GM19328 (cell line): ENCODE measurements around the gene ERCC6.

Experiments used
- ATAC-seq: cut with Tn5 transposase; IDR thresholded peaks from one replicate; pipeline ENCODE4 v1.9.1; 2021; ENCODE audit warnings: mild to moderate bottlenecking, moderate library complexity; ENCODE audit not compliant: unreplicated experiment

The ERCC6 gene

DNA sequence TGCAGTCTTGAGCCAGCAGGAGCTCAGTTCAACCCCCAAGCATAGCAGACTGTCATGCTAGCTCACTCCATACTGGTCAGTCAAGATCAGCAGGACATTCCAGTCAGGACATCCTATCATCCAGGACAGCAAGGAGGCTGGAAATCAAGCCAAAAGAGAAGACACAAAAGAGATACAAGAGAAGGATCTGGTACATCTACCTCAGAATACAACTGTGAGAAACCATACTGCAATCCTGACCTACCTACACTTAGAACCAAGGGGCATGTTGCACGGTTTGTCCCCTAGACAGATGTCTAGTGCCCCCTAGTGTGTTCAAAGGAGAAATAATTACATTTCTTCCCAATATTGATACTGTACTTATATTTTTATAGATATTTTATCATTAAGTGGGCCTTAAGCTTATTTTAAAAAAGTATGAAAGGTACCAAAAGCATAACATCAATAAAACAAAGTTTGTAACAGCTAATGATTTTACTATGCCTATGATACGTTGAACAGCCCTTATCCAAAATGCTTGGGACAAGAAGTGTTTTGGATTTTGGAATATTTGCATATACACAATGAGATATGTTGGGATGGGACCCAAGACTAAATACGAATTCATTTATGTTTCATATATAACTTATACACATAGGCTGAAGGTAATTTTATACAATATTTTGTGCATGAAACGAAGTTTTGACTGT is 26.7 kb downstream of the ERCC6 start:
- no peak for ATAC-seq

DNA sequence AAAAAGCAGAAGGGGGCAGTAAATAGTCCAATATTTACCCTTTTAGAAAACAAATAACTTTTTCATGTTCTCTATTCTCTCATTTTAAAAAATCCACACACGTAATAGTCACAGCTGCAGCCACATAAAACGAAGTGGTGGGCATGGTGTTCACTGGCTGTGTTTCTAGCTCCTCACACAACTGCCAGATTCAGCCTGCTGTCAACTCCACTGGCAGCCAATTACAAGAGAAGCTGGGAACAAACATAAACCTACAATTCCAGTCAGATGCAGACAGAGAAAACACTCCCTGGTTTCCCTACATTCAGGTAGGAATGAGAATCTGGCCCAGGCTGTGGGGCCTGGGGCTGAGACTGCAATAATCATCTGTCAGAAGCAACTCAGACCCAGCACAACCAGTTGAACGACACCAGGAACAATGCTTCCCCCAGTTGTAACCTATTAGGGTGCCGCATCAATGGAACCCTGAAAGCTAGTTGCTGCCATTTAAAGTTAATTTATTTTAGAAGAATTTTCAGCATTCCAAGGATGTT is 29.1 kb downstream of the ERCC6 start:
- ATAC-seq: no peak

DNA sequence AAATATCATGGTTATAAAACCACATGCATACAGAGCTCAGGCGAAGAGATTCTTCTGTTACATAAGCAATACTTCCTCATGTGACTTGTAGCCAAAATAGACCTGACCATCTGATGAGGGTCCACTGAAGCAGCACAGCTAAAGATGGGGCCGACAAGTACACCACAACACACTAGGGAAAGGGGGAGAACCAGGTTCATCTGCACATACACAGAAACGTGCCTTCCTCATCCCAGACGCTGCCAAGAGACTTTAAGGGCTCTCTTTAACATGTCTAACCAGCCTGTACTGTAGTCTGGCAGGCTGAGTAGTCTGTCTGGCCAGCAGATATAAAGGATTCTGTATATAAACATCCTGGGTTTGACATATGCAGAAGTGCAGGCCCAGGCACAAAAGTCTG is 30.3 kb downstream of the ERCC6 start:
- ATAC-seq: no peak

DNA sequence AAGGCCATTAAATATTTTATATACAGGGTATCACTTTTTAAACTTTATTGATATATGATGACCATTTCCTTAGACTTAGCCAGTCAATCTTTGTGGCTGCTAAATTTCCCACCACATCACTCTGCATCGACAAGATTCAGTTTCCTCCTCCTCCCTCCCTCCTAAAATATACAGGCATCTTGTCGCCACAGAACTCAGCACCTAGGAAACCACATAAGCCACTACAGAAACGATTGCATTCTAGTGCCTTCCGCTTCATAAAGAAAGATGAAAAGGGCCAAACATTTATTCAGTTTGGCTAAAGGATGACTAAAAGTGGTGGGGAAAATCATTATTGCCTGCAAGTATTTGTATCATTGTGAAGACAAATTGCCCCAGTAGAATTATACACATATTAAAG is 30.7 kb downstream of the ERCC6 start:
- no peak for ATAC-seq

DNA sequence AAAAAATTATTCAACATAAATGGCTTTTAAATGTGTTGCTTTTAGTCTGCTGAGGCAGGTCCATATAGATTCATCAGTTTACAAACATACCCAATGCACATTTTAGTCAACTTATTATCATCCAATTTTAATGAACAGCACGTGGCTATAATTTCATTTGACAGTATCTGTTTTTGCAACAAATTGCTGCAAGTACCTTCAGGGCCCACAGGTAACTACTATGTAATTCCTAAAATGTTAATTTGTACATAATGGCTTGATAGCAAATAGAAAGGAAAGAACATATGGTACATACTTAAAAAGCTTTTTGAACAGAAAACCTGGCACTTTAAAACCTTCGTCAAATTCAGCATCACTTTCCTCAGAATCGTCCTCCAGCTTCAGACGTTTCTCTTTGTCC is 33.3 kb downstream of the ERCC6 start:
- ATAC-seq: no peak

DNA sequence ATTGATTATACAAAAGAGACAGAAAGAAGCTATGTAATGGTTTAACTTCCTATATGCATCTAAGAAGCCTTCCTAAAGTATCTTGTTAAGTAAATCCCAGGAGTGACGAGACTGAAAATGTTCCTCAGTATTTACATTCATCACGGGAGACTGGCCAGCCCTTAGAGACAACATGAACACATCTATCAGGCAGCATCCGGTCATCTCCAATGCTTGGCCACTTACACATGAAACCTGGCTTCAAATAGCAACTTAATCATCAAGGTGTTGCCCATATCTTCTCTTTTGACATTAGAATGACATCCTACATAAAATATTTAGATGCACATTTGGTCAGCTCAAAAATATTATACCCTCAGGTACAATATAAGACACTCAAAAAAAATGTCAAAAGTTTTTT is 33.8 kb downstream of the ERCC6 start:
- no peak for ATAC-seq

DNA sequence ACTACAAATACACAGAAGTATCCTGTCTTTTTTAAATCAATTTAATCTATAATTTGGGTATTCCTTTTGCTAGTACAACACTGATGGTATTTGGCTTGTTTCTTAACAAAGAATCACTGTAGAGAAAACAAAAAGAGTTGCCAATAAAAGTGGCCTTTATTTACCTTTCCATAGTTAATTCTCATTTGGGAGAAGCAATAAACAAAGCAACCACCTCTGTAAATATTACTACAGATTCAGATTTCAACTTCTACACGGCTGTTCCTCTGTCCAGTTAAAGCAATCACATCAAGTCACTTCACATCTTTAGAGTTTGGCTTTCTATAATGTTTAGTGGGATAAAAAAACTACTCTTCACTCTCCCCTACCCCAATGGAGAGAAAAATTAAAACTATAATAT is 34.4 kb downstream of the ERCC6 start:
- ATAC-seq: no peak

DNA sequence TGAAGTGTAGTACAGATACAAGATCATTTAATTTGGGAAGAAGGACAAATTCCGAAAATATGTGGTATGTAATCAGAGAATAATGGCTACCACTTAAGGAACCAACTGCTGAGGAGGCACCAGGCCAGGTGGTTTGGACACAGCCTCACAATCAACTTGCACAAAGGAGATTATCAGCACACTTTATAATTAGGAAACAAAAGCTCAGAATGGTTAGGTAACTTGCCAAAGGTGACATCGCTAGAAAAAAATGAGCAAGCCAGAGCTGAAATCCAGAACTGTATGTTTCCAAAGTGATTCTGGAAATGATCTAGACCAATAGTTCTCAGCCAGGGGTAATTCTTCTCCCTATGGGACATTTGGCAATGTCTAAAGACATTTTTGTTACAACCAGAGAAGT is 36.6 kb downstream of the ERCC6 start:
- no peak for ATAC-seq

DNA sequence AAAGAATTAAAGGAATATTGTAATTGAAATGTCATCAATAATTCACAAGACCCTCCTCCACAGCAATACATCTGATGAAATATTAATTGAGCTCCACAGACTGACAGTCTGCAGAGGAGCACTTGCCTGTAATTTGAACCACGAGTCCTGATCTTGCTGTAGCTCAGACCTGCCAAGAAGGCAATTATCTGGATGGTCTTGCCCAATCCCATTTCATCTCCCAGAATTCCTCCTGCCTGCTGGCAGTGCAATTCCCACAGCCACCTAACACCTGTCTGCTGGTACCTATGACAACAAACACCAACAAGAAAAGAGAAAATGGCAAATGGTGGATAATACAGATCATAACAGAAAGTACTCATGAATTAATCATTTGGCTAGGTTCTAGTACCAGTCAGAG is 38.5 kb downstream of the ERCC6 start:
- no peak for ATAC-seq

DNA sequence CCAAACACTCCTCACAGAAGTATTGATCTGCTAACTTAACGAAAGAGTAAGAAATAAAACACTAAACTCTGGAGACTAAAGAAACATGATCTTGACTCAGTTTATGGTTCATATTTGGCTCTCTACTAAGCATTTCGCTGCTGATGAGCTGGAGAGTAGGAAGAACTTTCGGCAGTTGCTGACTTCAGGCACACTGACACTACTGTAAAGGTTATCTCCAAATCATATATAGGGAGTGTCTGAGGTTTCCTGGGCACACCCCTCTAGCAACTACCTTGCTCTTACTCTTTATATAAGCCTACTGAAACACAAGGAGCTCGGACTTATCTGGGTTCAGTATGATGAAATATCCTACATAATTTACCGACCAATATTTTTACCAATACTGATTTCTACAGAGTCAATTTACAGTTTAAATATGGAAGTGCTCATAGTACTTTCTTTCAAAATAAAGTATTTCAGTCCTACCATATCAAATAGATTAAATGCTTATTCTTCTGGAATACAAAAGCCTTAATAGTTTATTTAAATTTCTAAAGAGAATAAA is 39.5 kb downstream of the ERCC6 start:
- ATAC-seq: no peak

DNA sequence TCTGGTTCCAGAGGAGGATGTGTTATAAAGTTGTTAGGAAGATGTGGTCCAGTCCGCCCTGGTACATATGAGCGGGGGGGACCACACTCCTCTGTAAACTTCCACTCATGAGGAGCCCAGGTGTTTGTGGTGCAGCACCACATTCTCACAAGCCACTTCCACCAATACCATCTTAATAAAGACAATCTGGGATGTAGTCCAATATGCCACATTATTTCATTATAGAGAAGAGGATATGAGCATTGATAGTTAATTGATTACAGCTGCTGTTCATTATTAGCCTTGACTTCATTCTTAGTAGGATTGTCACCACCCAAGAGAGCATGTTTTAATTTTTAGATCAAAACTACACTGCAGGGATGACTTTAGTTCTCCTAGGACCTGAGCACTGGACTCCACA is 40.5 kb downstream of the ERCC6 start:
- no peak for ATAC-seq

DNA sequence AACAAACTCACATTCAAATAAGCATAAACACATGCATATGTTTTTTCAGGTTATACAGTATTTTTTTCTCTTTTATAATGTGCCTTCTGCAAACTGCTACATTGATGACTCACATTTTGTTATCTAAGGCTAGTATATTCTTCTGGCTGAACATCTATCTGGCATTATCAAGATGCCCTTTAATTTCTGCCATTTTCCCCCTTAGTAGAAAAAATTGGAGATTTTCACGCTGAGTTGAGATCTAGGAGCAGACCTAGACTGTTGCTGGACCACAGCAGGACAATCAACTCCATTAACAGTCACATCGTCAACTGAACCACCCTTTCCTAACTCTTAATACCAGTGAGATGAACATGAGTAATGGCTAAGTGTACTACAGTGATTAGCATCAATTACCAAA is 41.6 kb downstream of the ERCC6 start:
- ATAC-seq: no peak

DNA sequence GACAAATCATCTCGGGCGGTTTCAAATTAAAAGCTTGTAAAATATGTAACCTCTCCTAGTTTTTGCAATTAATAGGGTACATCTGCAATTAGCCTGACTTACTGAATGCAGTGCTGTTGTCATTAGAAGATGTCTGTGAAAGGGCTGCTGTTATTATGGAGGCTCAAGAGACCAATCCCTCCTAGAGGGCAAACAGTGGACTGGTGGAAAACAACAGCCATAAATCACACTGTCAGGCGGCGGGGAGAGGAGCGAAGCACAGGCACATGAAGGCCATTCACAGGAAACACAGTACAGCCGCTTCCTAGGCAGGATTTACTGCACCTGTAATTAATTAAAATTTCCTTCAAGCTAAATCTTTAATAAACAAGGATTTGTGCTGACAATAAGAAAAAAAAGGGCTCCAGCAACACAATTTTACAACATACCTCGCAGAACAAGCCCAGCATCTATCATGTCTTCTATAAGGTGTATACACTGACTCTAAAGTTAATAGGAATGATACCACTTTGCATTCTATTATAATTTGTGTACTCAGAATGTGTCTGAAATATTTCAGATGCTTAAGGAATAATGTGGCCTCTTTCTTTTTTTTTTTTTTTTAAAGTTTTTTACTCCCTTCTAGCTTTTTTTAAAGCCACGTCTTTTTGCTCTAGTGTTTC is 50.7 kb downstream of the ERCC6 start:
- ATAC-seq: no peak

DNA sequence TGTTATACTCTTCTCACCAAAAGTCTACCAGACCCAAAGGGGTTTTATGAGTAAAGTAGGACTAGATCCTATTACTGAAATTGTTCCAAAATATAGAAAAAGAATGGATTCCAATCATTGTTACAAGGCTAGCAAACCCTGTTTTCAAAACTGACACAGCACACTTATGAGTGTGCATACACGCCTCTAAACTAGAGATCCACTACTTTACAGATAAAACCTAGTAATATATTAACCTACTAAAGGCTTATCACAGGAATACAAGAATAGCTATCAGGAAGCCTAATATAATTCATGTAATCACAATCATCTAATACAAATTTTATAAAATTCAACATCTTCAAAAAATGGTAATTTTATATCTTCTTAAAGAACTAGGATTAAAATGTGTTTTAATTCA is 52.2 kb downstream of the ERCC6 start:
- no peak for ATAC-seq

DNA sequence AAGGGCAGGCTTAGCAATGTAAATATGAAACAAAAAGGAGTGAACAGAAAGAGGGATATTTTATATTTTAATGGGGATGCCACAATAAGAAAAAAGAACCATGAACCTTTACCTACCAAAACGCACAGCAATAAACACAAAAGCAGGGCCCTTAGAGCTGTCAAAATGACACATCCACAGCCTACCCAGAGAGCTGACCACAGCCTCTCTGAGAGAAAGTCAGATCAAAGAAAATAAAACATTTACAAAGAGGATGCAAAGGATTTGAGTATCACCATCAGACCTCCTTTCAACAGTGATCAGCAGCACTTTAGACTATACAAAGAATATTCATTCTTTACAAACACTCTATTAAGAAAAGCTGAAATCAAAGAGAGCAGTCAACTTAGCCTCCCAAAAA is 52.9 kb downstream of the ERCC6 start:
- ATAC-seq: no peak

DNA sequence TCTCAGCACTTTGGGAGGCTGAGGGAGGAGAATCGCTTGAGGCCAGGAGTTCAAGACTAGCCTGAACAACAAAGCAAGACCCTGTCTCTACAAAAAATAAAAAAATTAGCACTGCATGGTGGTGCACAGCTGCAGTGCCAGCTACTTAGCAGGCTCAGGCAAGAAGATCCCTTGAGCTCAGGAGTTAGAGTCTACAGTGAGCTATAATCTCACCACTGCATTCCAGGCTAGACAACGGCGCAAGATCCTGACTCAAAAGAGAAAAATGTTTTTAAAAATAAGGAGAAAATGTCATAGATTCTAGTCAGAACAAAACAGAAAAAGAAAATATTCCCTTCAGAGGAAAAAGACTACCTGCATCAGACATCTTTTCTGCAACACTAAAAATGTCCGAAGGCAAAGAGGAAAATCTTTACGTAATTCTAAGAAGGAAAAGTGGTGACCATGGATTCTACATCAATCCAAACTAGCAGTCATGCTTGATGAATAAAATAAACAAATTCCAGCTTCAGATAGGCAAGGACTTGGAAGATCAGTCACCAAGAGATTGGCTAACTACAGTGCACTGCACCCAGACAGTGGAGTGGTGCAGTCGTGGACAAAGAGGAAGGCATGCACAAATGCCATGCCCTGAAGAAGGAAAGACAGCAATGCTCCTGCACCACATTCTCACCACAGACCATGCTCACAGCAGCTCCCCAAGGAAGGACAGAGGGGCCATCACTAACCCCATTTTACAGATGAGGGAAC is 54.3 kb downstream of the ERCC6 start:
- no peak for ATAC-seq

DNA sequence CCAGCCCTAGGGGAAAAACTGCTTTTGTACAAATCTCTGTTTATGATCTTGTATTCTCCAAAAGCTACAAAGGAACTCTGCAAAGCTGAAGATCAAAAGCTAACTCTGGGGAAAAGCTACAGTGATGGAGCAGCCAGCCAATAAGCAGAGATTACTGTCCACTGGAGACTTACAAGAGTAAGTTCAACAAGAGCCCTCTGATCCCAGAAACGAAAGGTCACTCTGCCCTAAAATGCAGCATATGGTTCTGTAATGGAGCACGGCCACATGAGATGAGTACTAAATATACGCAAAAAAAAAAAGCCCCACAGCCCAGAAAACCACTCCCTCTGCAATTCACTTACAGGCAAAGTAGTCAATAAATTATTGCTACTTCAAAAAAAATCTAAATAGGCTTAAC is 60.1 kb downstream of the ERCC6 start:
- no peak for ATAC-seq

DNA sequence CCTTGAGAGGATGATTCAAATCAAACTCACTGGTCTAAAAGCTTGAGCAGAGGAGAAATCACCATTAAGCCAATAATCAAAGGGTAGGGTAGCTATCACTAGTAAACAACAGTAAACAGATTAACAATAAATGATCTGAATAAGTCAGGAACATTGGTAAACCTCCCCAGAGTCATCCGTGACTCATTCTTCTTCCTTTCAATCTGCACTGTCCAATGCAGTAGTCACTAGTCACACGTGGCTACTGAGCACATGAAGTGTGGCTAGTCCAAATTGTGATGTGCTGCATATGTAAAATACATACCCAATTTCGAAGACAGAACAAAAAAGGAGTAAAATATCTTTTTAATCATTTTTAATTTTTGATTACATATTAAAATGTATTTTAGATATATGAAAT is 64.0 kb downstream of the ERCC6 start:
- ATAC-seq: no peak

DNA sequence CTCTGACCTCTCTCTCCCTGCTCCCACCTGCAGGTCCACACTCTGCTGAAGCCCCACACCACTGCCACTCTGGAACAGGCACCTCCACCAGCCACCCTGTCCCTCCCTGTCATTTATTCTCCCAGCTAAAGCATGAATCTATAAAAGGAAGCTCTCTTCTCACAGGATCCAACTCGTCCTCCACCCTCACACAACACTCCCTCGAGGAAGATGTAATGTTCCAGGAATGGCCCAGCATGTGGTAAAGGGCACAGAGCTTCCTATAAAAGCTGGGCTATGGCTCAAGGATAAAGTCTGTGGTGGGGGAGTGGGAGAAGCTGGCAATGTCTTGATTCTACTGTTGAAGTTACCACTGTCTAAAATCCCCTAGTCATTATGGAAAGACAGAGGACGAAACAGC is 67.4 kb downstream of the ERCC6 start:
- ATAC-seq: no peak

DNA sequence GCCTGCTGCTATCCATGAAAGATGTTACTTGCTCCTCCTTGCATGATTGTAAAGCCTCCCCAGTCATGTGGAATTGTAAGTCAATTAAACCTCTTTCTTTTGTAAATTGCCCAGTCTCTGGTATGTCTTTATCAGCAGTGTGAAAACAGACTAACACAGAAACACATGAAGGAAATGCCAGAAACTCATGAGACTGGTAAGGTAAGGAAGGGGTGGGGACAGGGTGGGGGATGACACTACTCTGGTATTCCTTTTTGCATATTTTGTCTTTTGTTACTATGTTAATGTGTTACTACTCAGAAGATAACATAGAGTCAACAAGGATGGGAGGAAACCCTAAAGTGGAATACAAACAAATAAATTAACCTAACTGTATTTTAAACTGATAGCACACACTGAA is 73.2 kb downstream of the ERCC6 start:
- ATAC-seq: no peak
